CMK (cell line): Measurements from ENCODE around the gene ACVR1B.

Experiments
- DNase-seq: peaks from one replicate; pipeline ENCODE4 v3.0.0-alpha.2; 2010; ENCODE audit warnings: low read depth

The ACVR1B gene

GRCh38 chr12:52004042-52004648 is 52.6 kb downstream of the ACVR1B start:
- DNase-seq: no peak

DNA sequence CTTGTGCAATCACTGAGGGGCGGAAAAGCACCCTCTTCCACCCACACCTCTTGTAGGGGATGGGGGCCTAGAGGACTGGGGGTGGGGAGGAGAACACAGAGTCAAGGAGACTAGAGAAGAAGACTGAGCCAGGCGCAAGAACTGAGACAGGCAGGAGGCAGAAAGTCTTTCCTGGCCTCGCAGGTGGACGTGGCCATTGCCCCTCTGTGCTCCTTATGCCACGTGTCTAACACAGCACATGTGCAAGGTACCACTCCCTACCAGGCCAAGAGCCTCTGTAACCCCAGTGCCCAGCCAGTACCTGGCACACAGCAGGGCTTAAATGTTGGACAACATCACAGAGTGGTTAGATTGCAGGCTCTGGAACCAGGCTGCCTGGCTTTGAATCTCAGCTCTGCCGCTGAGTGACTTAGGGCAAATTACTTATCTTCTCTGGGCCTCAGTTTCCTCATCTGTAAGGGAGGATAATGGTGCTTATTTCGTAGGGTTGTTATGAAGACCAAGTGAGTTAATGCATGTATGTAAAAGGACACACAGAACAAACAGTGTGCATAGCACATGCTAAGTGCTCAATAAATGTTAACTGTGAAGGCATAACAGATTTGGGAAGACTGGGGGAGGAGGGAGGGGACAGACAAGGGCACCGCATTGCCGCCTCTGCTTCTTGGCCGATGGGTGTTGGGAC is 53.9 kb downstream of the ACVR1B start:
- DNase-seq: no peak

GRCh38 chr12:52005903-52006703 is 54.6 kb downstream of the ACVR1B start:
- DNase-seq: no peak

- no peak for DNase-seq
Observed at GRCh38 chr12:52006726-52007157, 55.2 kb downstream of the ACVR1B start, which contains the start of gene TAMALIN. Gene TAMALIN, plus strand, starts transcription at chr12:52006946. Its CDS starts 74 bp downstream, at chr12:52007020.

DNA sequence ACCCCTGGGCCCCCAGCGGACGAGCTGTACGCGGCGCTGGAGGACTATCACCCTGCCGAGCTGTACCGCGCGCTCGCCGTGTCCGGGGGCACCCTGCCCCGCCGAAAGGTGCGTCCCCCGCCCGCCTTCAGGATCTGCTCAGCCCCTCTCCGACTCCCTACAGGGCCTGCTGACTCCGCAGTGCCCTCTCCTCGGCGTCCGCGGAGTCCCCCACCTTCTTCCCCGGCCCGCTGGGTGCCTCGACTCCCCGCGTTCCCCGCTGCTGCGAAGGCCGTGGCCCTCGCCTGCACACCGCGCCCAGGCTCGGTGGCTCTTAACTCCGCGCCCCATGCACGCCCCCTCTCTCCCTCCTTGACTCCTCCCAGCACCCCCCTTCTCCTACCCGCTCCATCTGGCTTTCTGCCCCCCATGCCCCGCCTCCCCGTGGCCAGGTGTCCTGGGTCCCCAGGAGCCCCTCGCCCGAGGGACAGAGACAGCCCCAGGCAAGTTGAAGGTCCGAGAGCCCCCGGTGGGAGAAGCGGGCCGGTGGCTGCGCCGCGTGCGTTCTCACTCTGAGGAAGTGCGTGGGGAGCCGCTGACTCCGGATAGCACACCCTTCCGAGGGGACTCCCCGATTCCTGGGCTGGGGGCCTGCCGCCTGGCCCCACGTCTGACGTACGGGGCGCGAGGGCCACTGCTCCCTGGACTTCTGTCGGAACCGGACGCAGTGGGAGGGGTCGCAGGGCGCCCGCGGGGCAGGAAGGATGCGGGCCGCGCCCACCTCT is 55.8 kb downstream of the ACVR1B start:
- no peak for DNase-seq

DNA sequence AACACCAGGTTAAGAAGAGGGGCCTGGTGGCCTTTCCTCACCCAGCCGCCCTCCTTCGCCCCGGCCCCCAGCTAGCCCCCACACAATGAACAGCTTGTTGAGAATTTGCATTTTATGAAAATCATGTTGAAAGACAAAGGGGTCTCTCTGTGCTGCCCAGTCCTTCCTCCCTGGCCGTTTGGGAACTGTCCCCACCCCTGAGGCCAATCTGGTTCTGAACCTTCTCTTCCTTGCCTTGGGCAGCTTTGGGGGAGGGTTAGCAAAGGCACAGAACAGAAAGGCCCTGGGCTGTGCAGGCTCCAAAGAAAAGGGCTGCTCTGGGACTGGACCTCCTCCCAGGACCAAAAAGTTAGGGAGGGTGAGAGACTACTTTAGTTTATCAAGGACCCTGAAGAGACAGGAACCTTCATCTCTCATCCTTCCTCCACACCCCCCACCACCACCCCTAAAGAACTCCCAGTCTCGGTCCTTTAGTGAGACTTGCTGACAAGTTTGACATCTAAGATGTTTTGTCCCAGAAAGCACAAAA is 56.5 kb downstream of the ACVR1B start:
- no peak for DNase-seq

DNA sequence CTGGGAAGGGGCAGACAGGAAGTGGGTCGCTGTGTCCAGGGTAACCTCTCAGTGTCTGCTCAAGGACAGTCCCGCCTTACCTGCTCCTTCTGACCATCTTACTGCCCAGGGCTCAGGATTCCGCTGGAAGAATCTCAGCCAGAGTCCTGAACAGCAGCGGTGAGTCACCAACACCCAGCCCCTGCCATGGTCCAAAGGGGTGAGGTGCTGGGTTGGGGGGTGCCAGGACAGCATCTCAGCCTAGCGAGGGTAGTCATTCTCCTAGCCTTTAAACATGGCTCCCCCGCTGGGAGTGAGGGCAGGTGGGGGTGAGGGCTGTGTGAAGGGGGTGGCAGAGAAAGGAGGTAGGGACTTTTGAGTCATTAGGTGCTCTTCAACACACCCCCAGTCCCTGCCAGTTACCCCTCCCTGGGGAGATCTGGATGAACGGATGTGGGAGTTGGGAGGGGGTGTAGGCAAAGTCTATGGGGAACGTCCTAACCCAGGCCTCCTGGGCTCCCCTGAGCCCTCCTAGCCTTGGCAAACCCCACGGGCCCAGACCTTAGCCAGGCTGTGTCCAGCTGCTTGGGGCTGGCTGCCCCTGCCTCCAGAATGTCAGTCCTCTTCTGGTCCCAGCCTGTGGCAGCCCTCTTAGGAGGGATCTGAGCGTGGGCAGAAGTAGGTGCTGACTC is 57.7 kb downstream of the ACVR1B start:
- no peak for DNase-seq

- peak; percentile 79 for DNase-seq
Observed at GRCh38 chr12:52010152-52010622, 58.7 kb downstream of the ACVR1B start.

- no peak for DNase-seq
Observed at GRCh38 chr12:52010692-52011601, 59.4 kb downstream of the ACVR1B start.

GRCh38 chr12:52011602-52012214 is 60.2 kb downstream of the ACVR1B start:
- no peak for DNase-seq

DNA sequence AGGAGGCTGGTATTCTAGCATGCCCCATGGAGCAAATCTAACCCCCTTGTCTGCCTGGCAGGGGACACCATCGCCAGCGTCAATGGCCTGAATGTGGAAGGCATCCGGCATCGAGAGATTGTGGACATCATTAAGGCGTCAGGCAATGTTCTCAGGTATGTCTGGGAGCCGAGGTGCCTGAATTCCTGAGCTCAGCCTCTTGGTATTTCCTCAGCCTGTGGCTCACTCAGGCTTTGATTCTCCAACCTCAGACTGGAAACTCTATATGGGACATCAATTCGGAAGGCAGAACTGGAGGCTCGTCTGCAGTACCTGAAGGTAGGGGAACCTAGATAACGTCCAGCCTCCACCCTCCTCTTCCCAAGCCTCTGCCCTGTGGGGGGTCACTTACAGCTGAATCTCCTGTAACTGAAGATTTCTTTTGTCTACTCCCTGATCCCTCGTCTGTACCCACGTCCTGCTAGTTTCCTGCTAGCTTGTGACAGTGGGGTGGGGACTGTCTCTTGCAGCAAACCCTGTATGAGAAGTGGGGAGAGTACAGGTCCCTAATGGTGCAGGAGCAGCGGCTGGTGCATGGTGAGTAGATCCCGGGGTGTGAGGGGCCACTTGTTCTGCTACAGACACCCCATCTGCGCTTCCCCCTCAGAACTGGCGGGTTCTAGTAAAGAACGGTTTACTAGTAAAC is 62.3 kb downstream of the ACVR1B start:
- DNase-seq: no peak

GRCh38 chr12:52014567-52015530 is 63.4 kb downstream of the ACVR1B start:
- DNase-seq: no peak

GRCh38 chr12:52015532-52016041 is 64.1 kb downstream of the ACVR1B start:
- no peak for DNase-seq

DNA sequence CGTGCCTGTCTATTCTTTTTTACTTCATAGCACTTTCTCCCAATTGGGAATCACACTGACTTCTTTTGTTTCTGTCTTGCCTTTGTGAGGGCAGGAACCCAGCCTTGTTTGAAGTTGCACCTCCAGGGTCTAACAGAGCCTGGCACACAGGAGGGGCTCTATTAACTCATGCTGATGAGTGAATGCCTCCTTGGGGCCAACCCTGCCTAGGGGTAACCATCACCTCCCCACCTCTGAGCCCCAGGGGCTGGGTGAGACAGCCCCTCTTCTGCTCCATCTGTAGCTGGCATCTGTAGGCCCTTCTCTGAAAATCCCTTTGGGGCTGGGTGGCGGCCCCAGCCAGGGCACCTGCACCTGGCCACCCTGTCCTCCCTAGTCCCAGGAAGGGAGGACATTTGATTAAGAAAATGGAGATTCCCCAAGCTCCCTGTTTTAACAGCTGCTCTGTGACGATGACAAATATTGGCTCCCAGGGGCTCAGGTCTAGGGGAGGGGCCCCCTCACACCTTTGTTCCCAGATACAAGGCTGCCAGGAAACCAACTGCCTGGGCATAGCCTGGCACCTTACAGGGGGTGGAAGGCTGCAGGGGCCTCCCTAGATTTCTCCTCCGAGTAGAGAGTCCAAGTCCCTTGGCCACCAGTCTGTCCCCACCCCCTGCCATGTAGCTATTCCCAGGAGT is 67.1 kb downstream of the ACVR1B start:
- no peak for DNase-seq

GRCh38 chr12:52019113-52019770 is 67.7 kb downstream of the ACVR1B start:
- DNase-seq: no peak

DNA sequence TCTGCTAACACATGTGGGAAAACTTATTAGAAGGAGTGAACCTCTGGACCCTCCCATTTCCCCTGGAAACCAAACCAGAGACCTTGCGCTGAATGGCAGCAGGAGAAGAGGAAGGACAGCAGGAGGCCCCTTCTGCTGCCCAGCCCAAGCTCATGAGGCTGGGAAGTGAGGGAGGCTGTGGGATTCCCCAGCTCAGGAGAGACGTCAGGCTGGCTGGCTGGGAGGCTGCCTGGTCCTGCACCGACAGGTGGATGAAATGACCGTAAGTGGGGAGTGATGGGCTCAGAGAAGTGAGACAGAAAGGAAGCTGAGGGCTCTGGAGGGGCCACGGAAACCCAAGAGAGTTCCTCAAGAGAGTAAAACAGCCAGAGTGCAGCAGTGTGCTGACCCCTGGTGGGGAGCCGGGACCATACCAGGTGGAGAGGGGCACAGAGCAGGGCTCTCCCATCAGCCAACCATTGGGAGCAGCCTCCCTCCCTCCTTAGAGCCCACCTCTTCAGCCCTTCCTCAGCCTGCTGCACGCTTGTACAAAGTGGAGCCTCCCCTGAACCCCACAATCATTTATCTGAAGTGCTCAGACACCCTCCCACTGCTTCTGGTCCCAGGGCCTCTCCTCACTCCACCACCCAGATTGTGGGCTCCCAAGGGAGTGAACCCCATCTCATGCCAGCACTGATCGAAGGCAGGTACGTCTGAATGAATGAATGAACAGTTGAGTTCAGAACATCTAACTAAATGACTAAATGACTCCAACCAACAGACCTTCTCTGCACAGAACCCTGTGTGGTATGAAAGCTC is 69.2 kb downstream of the ACVR1B start:
- DNase-seq: no peak
